NCI-H2227 treated with DMSO at 0.1 percent for 48 hours (cell line): Measurements from ENCODE around the gene EXOC4.

ENCODE experiments used
- DNase-seq: peaks from one replicate; lab custom pipeline; 2025; lab: John Stamatoyannopoulos, UW

The EXOC4 gene

DNA sequence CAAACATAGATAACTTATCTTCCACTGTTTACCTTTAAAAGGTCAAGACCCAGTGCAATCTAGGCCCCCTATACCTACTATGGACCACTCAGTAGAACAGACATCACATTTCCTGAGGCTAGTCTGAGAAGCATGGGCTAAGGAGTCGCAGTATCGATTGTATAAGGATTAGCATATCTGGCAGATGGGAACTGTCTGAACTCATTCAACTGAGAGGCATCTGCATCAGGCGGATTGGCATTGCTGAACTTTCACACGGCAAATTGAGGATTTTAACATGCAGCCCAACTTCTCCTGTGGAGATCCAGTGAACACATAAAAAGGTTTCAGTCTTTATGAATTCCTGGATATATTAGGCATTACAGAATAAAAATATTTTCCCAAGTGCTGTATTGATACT, 785.1 kb downstream of the EXOC4 start:
- DNase-seq, result no peak

DNA sequence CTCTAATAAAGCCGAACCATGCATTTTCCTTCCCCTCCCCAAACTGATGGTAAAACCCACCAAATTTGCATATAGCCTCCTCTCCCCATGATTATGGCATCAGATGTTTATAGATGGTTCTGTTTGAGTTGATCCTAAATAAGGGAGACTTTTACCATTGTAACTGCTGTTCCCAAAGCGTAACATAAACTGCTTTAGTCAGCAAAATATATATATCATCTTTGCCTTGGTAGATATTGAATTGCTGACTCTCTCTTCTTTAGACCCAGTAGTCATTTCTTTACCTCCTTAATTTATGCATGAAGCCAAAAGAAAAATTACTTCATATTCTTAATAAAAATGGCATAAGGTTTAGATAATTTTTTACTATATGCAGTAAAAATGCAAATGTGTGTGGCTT, 788.1 kb downstream of the EXOC4 start:
- DNase-seq, result no peak

DNA sequence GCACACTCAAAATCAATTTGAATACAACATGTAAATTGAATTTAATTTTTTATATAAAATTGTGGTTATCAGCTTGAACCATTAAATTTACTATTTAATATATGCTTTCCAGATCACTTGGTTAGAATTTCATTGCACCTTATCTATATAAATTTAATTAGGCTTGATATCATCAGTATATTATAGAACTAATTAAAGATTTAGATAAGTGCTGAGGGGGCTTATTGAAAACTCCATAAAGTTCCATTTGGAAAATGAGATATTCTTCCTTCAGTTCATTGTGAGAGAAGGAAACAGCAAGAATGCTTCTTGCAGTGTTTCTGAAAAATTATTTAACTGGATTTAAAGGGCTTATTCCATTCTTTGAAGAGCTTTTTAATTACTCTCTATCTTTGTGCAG, 788.6 kb downstream of the EXOC4 start:
- no peak for DNase-seq

DNA sequence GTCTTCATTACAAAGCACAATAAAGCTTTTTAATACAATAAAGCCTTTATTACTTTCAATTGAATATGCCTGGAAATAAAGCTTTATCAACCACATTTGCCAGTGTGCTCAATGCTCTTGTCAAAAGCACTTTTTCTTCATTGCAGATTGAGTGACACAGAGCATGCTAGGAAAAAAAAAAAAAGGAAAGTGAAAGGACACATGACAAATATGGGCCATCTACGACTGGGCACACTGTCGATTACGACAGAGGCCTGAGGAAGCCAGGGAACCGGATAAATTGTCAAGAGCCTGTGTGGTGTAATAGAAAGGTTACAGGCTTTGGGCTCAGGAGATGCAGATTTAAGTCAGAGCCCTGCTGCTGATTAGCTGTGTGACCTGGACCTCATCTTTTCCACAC, 789.4 kb downstream of the EXOC4 start:
- no peak for DNase-seq

DNA sequence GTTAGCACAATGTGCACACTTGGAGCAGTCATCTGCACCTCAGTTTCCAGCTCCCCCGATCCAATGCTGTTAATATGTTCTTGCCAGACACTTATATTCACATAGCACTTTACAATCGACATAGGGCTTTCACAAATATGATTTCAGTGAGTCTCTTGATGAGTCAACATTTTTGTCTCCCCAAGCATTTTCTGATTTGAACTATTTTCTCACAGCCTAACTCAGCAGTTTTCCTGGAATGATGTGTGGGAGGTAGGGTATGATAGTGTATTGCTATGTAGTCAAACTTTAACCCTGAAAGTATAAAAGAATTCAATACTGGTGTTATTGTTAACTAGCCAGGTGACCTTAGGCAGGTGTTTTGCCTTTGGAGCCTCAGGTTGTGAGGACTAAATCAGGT, 791.8 kb downstream of the EXOC4 start:
- no peak for DNase-seq

DNA sequence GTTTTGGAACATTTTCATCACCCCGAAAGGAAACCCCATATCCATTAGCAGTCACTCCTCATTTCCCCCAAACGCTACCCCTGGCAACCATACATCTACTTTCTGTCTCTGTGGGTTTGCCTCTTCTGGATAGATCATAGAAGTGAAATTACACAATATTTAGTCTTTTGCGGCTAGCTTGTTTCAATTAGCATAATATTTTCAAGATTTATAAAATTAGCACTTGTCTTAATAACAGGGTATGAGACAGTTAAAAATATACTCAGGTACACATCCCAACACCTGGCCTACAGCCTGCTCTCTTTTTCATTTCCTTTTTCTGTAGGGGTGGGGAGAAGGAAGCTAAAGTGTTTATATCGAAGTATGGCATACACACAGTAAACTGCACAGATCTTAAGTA, 792.8 kb downstream of the EXOC4 start:
- DNase-seq, result no peak

DNA sequence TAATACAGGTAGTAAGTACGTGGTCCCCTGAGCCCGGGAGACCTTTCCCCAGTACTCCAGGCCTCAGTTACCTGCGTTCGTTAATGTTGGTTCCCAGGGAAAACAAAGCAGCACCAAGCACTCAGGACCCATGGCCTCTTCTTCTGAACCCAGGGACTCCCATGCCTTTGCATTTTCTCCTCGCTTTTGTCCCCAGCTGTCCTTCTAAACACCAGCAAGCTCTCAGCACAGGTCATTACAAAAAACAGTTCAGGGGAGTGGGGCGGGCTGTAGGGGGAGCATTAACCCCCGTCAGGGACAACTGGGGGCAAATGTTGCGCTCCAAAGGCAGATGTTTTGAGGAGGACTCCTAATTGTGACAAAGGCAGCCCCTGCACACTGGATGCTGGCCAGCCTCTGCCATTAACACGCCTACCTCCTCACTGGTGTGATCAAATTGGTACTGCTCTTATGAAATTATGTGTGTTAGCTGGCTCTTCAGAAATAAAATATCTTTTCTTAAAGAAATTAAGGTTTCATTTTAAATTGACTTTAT, 793.8 kb downstream of the EXOC4 start:
- no peak for DNase-seq

DNA sequence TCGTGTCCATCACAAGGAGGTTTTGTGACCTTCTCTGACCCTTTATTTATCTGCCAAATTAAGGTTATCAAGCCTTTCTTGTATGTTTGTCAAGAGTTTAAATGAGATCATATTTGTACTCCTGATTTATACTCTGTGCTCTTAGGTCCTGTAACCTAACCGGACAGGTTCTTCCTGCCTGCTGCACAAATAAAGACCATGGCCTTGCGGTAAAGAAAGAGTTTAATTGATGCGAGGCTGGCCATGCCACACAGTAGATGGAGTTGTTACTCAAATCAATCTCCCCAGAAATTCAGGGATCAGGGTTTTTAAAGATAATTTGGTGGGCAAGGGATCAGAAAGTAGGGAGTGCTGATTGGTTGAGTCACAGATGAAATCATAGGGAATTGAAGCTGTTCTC, 794.8 kb downstream of the EXOC4 start:
- DNase-seq, result no peak

DNA sequence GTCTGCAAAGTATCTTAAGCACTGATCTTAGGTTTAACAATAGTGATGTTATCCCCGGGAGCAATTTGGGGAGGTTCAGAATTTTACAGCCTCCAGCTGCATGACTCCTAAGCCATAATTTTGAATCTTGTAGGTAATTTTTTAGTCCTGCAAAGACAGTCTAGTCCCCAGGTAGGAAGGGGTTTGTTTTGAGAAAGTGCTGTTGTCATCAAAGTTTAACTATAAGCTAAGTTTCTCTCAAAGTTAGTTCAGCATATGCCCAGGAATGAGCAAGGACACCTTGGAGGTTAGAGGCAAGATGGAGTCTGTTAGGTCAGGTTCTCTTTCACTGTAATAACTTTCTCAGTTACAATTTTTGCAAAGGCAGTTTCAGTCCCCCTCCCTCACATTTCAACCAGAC, 795.3 kb downstream of the EXOC4 start:
- DNase-seq, result no peak

DNA sequence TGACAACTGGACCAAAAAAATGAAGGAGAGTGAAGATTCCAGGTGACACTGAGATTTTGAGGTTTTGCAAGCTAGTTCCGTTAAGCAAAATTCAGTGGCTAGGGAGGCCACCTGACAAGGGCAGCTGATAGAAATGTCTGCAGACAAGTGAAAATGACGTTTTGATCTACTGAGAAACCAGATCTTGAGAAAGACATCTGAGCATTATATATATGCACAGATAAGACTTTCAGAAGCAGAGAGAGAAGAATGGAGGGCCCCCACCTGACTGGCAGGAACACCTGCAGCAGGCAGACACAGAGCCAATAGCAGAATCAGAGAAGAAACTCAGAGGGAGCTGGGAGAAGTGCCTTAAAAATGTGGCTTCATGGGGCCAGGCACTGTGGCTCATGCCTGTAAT, 798.1 kb downstream of the EXOC4 start:
- DNase-seq, result no peak

DNA sequence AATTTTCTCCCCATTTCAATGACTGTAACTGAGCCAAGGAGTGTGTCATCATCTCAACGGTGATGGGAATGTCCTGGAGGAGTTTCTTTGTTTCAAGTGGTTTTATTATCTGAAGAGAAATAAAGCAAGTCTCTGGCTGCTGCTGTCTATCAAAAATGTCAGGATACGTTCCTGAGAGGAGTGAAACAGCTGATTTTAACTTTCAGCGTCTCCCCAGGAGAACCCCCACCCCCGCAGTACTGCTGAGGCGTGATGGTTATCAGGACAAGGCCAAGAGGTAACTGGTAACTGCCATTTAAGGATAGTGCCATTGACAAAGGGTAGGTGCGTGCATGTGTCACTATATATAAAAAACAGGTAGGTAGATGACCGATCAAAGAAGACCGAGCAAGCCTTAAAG, 803.9 kb downstream of the EXOC4 start:
- DNase-seq, result no peak

DNA sequence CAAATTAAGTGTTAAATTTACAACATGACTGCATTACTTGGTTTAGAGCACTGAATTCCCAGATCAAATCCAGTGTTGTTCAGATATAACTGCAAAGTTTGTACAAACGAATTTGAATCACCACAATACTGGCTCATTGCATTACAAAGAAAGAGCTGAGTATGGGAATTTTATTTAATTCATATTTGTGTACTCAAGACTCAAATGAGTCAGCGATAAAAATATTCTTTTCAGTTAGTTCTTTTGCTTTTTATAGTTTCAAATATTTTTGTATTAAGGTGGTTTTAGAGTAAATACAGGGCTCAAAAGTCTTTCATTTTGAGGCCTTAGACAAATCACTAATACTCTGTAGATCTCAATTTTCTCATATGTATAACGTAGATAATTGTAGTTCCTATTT, 805.6 kb downstream of the EXOC4 start:
- no peak for DNase-seq

DNA sequence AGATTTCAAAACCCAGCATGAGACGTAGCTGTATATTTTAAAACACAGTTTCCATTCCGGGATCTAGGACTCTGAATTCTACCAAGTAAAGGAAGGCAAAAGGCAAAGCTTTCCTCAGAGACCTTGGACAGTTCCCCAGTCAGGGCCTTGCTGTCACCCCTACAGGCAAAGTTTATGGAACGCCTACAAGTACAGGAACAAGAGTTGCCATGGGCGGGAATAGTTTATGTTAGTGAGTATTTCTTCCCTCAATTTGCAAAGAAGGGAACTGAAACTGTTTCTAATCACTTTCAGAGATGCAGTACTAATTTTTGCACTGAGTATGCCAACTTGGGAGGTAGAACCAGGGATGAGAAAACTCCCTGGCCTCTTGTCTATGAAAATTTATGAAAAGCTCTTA, 806.1 kb downstream of the EXOC4 start:
- DNase-seq, result no peak

DNA sequence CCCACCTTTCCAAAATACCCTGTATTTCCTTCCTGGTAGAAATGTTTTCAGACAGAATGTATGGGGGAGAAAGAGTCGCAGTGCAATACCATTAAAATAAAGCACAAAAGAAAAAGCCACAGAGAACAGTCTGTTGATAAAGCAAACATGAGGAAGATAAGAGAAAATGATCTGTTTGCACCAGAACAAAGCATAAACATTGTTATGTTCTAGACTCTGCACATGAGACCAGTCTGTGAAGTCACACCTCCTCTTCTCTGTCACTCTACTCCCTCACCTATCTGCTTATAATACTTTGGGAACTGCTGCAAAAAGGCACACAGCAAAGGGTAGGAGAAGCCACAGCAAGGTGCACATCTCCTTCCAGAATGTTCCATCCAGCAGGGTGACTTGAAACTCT, 807.0 kb downstream of the EXOC4 start:
- no peak for DNase-seq

DNA sequence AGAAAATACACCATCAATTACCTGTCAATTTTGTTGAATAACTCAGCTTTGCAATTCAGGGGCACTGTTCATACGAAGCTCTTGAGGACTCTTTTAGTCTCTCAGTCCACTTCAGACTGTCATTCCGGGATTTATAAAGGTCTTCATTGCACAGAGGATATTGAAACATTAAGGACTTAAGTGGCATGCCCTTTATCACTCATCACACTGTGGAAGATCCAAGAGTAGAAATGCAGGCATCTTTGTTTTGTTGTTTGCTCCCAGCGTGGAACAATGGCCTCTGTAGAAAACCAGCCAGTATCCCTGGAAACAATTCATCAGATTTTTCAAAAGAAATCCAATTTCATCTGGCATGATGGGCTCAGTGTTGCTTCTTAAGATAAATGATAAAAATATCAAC, 808.0 kb downstream of the EXOC4 start:
- peak; percentile 74 for DNase-seq

DNA sequence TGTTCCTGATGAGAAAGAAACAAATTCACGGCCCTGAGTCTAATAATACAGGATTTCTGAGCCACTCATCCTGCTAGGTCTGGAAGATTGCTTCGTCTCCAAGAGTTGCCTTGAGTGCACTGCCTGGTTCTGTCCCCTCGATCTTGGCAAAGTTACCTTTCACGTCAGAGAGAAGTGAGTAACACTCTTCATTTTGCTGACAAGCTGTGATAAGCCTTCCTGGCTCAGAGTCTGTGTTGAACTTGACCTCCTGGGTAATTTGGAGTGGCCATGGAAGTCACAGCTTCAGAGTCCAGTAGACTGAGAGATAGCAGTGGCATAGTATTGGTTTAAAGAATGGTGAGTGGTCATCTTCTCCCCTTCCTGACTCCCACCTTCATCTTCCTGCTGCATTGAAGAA, 809.6 kb downstream of the EXOC4 start:
- DNase-seq, result no peak

DNA sequence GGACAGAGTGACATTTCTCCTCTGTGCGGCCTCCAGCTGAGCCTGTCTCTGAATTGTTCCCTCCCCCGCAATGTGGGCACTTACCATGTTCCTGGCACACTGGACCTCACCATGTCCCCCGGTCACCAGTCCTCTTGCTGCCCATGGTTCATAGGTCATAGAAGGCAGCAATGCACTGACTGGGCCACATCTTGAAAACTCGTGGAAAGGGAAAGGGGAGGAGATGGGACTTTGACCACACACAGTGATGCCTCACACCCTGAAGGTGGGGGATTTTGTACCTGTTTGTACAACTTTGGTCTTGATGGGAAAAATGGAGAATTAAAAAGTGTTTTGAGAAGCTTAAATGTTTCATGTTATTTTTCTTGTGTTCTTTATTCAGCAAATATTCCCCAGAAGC, 812.5 kb downstream of the EXOC4 start:
- no peak for DNase-seq

DNA sequence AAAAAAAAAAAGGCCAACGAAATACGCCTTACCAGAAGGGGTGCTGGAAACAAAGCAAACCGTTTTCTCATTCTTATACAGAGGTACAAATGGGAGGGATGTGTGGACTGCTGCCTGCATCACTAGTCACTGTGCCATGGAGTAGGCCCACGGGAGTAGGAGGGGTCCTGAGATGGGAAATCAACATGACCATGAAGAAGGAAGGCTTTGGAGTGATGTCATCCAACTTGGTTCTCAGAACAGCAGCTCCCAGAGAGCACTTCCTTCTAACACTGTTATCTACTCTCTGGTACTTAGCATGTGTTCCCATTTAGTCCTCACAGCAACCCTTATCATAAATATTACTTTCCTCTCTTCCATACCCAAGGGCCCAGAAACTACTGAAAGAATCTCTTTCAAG, 814.3 kb downstream of the EXOC4 start:
- no peak for DNase-seq

DNA sequence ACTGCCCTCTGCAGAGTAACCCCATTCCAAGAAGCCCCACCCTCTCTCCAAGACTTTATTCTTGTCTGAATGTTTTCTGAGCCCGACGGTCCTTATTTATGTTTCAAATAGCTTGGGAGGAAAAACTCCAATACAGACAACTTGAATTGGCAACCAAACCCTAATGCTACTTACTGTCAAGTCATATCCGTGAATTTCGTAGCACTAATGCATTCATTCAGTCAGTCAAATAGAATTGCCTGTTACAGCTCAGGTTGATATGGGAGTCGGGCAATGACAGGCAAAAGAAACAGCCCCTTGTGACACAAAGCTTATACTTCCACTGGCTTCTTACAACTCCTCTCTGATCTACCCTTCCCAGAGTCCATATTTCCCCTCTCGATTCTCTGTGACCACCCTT, 815.8 kb downstream of the EXOC4 start:
- no peak for DNase-seq

DNA sequence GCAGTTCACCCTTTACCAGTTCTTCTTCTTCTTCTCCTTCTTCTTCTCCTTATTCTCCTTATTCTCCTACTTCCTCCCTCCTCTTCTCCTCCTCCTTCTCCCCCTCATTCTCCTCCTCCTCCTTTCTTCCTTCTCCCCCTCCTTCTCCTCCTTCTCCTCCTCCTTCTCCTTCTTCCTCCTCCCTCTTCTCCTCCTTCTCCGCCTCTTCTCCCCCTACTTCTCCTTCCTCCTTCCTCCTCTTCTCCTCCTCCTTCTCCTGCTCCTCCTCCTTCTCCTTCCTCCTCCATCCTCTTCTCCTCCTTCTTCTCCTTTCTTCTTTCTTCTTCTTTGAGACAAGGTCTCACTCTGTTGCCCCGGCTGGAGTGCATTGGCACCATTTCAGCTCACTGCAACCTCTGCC, 816.3 kb downstream of the EXOC4 start:
- no peak for DNase-seq

DNA sequence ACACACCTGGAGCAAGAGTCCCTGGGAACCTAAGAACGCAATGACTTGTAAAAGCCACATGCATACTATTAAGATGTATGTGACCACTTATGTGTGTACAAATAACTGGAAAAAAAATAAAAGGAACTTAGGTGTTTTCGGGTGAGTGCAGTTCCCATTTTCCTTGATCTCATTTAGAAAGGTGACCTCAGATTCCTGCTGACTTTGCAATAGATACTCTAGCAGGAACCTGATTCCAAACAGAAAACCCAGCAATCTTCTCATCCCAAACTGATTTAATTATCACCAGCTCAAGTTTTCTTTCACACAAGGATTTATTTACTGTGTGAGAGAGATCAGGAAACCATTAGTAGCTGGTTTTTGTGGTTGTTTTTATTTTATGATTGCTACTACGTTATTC, 817.8 kb downstream of the EXOC4 start:
- no peak for DNase-seq

DNA sequence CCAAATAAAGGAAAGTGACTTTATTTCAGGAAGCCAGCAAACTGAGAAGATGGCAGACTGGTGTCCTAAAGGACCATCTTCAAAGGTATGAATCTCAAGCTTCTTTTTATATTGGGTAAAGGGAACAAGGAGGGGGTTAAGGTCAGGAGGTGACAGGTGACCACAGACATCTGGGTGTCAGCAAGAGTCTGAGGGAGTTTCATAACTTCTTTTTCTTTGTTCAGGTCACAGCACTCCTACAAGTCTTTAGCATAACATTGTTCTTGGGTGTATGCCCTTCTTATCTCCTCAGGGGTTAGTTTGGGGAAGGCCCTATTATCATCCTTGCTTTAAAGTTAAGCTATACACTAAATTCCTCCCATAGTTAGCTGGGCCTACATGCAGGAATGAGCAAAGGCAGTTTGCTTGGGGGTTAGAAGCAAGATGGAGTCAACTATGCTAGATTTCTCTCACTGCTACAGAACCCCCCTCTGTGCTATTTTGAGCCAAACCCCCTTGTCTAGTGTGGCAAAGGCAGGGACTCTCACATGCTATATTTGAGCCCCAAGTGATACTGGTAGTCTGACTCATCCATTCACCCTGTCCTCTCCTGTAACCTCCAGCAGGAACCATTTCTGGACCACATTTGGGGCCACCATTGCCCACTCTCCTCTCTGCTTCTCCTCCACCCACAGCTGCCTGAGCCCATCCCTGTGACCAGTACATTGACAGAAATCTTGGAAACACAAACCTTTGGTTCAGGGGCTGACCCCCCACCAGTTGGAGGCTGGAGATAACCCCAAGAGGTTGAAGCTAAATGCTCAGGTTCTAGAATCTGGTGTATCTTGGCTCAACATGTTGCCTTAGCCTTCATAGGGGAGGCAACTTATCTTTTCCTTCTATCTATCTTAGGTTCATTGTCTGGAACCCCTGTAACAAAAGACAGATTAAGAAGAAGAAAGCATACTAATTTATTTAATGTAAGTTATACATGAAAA, 818.8 kb downstream of the EXOC4 start:
- DNase-seq, result no peak

DNA sequence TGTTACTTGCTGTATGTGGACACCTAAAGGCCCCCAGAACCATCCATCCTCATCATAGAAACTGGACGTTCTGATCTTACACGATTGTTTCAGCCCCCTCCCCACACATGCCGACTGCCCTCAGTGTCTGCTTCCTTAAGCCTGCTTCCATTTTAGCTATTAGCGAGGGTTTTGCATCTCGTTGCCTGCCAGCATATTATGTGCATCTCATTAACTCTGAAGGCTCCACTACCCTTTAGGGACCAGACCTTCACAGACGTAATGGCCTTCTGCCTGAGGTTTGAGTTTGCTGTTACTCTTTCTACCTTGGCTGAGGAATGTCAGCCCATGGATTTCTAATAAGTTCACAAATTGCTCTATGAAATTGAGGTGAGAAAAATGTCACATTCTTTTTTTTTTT, 820.4 kb downstream of the EXOC4 start:
- DNase-seq, result no peak

DNA sequence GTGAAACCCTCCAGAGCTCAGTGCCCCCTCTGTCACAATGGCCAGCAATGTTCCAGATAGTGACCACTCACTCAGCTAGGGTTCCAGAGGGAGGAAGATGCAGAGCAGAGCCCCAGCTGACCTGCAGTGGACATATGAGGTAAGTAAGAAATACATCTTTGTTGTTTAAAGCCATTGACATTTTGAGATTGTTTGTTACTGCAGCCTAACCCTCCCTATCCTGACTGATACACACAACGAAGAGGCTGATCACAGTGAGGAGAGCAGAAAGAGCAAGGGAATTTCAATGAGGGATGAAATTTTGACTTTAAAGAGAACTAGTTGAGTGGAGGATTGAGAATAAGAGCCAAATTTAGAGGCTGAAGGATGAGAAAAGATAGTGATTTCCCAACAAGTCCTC, 822.9 kb downstream of the EXOC4 start:
- DNase-seq, result no peak
